ENCODE measurements around the gene UNC45B. TPM values are rescaled to one million over a fixed set of nuclear protein-coding genes. Genes with fewer than 3 reads are reported as not detected.

UNC45B gene, protein sequence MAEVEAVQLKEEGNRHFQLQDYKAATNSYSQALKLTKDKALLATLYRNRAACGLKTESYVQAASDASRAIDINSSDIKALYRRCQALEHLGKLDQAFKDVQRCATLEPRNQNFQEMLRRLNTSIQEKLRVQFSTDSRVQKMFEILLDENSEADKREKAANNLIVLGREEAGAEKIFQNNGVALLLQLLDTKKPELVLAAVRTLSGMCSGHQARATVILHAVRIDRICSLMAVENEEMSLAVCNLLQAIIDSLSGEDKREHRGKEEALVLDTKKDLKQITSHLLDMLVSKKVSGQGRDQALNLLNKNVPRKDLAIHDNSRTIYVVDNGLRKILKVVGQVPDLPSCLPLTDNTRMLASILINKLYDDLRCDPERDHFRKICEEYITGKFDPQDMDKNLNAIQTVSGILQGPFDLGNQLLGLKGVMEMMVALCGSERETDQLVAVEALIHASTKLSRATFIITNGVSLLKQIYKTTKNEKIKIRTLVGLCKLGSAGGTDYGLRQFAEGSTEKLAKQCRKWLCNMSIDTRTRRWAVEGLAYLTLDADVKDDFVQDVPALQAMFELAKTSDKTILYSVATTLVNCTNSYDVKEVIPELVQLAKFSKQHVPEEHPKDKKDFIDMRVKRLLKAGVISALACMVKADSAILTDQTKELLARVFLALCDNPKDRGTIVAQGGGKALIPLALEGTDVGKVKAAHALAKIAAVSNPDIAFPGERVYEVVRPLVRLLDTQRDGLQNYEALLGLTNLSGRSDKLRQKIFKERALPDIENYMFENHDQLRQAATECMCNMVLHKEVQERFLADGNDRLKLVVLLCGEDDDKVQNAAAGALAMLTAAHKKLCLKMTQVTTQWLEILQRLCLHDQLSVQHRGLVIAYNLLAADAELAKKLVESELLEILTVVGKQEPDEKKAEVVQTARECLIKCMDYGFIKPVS
- total RNA-seq = not detected in 2 replicates

DNA sequence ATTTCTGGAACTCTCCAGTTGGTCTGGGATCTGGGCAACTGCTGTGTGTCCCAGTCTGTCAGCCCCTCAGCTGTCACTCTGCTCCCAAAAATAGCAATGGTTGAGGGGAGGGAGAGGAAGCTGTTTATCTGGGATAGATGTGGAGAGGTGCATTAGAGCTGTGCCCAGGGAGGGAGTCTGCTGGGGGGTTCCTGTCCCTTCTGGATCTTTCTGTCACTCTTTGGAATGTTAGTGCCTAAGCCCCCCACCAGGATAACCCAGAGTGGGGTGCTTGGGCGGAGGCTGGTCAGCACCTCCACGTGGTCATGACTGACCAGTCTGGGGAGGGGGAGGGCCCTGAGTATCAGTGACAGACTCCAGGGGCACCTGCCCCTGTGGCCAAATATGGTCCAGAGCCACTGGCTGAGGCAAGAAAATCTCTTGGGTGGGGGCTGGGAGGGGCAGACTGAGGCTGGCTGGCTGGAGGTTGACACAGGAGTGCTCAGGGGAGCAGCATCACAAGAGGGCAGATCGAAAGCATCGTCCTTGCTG is at the start of gene UNC45B:
TSS of gene UNC45B (plus strand) at position 443 of the 531 bp plus-strand sequence. CDS start 447 bp downstream, outside the sequence.

DNA sequence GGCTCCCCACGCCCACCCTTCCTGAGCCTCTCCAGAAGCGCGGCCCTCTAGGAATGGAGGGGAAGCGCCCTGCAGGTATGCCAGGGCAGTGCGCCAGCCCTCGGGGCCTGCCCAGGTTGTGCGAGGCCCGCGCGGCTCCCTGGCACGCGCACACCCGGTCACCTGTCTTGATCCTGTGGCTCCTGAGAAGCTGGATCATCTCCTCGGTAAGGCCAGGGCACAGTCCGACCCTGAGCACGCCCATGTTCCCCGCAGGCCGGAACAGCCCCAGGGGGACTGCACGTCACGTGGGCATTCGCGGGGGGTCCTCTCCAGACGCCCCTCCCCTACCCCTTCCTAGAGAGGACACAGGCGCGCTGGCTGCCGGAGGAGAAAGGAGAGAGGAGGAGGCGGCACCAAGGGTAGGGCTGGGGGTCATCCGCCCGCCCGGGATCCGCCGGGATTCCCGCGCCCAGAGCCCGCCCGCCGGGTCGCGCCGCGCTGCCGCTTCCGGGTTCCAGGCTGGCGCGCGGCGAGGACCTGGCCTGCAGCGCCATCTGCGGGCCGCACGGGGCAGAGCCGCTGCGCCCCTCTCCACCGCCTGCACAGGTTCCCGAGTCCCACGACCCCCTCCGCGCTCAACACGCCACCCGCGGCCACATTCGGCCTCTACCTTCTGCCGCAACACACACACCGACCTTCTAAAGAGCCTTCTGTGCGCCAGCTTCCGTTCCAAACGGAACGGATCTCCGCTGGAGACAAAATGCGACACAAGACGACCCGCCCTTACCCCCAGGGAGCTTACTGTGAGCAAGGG is 28.0 kb upstream of the UNC45B start, which contains the start of gene RAD51D:
TSS of gene RAD51D (minus strand) at position 491 of the 796 bp plus-strand sequence. CDS start at position 244, 247 bp downstream.

DNA sequence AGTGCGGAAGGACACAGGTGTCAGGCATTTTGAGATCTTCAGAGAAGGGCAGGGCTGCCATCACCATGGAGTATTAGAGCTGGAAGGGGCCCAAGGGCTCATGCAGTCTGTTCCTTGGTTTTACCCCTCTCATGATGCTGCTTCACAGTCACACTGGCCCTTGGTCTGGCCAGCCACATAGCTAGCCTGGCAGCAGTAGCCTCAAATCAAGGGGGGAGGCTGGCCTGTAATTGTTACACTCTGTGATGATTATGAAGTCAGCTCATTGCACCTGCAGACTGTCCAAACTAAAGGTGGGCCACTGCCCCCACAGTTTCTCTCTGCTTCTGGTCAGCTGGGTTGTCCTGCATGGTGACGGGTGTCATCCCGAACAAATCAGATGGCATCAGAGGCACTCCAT is 26.3 kb upstream of the UNC45B start, which contains the start of gene FNDC8:
TSS of gene FNDC8 (plus strand) at position 301 of the 400 bp plus-strand sequence. CDS start at position 380, 79 bp downstream.

DNA sequence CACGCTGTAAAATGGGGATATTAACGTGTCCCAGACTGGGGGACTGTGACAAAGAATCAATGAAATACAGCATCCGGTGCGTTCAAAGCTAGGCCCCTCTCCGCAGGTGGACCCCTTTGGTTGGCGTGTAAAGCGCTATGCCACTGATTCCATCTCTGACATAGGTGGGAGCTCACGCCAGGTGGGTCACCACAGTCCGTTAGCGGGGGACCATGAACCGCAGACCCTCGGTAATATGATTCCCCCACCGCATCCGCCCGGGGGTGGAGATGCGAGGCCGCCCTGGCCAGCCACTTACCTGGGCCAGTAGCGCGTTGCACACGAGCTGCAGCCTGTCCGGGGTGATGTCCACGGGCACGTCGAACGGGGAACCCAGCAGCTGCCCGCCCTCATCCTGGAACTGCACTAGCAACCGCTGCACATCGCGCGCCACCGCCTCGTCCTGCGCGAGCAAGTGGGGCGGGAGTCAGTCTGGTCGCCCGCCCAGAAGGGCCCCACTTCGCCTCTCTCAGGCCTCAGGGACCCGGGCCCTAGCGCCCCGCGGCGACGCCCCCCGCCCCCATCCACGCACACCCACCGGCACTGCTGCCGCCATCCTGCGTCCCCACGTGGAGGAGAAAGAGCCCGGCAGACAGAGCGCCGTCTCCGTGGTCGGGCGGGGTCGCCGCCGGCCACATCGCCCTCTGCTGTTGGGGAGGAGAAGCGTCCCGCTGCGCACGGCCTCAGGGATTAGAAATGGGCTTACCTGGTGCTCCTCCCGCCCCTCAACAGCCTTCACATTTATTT is 5.7 kb upstream of the UNC45B start, which contains the start of gene NLE1:
TSS of gene NLE1 (minus strand) at position 623 of the 786 bp plus-strand sequence. CDS start at position 595, 28 bp downstream.

DNA sequence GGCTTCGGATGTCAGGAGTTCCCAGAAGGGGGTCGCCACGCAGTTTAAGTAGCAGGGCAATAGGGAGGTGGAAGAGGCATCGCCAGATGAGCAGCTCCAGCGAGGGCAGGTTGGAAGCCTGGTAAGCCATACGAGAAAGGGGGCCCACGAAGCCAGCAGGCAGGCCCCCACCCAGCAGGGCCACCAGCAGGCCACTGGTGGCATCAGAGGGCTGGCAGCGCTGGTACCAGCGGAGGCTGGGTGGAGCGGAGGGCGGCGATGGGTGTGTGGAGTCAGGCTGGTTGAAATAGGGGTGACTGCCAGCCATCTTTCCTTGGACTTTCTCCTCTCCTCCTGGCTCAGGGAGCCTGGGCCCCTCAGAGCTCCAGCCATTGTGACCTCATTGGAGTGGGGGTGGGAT is 46.4 kb downstream of the UNC45B start, which contains the start of gene SLC35G3:
TSS of gene SLC35G3 (minus strand) at position 393 of the 400 bp plus-strand sequence. CDS start at position 307, 86 bp downstream.

Other genes starting within 250 kb of the UNC45B start
- gene CCT6B, start 186.4 kb upstream of the UNC45B start, total RNA-seq = 0.76 and 0.77 TPM in 2 replicates
- gene ZNF830, start 186.3 kb upstream of the UNC45B start, total RNA-seq = 10.2 and 15.5 TPM in 2 replicates
- gene LIG3, start 167.3 kb upstream of the UNC45B start, total RNA-seq = 17.8 and 21.1 TPM in 2 replicates
- gene RFFL, start 84.1 kb upstream of the UNC45B start, total RNA-seq = 6.6 and 7.2 TPM in 2 replicates
- 9.0 and 9.6 TPM in 2 replicates for gene RAD51D, start 28.0 kb upstream of the UNC45B start, total RNA-seq
- gene FNDC8, start 26.2 kb upstream of the UNC45B start, total RNA-seq = not detected in 2 replicates
- gene NLE1, start 5.5 kb upstream of the UNC45B start, total RNA-seq = 8.2 and 15.6 TPM in 2 replicates
- gene SLC35G3, start 46.6 kb downstream of the UNC45B start, total RNA-seq = not detected in 2 replicates
- 30.9 and 52.0 TPM in 2 replicates for gene SLFN5, start 95.3 kb downstream of the UNC45B start, total RNA-seq
- gene SLFN11, start 225.8 kb downstream of the UNC45B start, total RNA-seq = 24.4 and 33.9 TPM in 2 replicates

Measured in dermis lymphatic vessel endothelial cell (primary cell).